ENCODE data around the gene IWS1. TPM values are rescaled to one million over a fixed set of nuclear protein-coding genes. Genes with fewer than 3 reads are reported as not detected.

IWS1 gene
- total RNA-seq, 1 experiment from 2014 or later: 46.6 TPM

GRCh38 chr2:127570282-127571250, 44.3 kb upstream of the IWS1 start:
- H3K27ac ChIP-seq (ENCODE audit: low read depth, low read length): no peak overlapping the region
- no peak overlapping the region for H3K4me2 ChIP-seq (ENCODE audit: low read length)
- no TSS peak for BruUV-seq (replicated peaks)
- DNase-seq (ENCODE audit: low read depth, low spot score) (no peak), ATAC-seq (no peak)
- ChIA-PET RAD21 (ENCODE audit: low non-redundant PET in 1 of 2, low total read pairs in 2 of 2, uncharacterized antibody in 2 of 2, unreplicated experiment in 2 of 2) (no interaction called here), CTCF (no interaction called here), POLR2A (no interaction called here)
- H3K9me2 ChIP-seq (ENCODE audit: insufficient read depth): no peaks in the 10 kb centered on the region
- H3K79me2 ChIP-seq (ENCODE audit: insufficient read depth, low read length): no peaks in the 10 kb centered on the region
- intact Hi-C loops (cut with micrococcal nuclease): no loop called here
- TF ChIP-seq JUND (IDR thresholded peaks at IDR 0.05) (no peak), MAX (IDR thresholded peaks at IDR 0.05) (no peak), ZBTB33 (IDR thresholded peaks at IDR 0.05; ENCODE audit: extremely low read depth, insufficient replicate concordance, low read length) (no peak), SRF (IDR thresholded peaks at IDR 0.05; ENCODE audit: low read depth) (no peak), TCF7L2 (IDR thresholded peaks at IDR 0.05; ENCODE audit: borderline replicate concordance, extremely low read depth, insufficient read depth, insufficient read length) (no peak), POLR2A (IDR thresholded peaks at IDR 0.05; ENCODE audit: borderline replicate concordance, extremely low read depth, insufficient read depth, insufficient read length) (no peak), EZH2 (IDR thresholded peaks at IDR 0.05) (no peak), SP1 (IDR thresholded peaks at IDR 0.05; ENCODE audit: low read depth) (no peak), POLR2AphosphoS5 (IDR thresholded peaks at IDR 0.05; ENCODE audit: low read depth, low read length) (no peak), ZNF274 (IDR thresholded peaks at IDR 0.05; ENCODE audit: low read depth, low read length) (no peak), YY1 (IDR thresholded peaks at IDR 0.05; ENCODE audit: extremely low read depth, insufficient replicate concordance, low read depth, low read length) (no peak), CTCF (IDR thresholded peaks at IDR 0.05 in 2 of 3, conservative IDR thresholded peaks at IDR 0.05 in 1 of 3; ENCODE audit: borderline replicate concordance in 1 of 3, insufficient read depth in 1 of 3, low read depth in 2 of 3, low read length in 2 of 3) (no peak), REST (IDR thresholded peaks at IDR 0.05; ENCODE audit: low read depth) (no peak), ZFX (IDR thresholded peaks at IDR 0.05) (no peak), EGR1 (IDR thresholded peaks at IDR 0.05; ENCODE audit: low read depth) (no peak)
- H3K9ac ChIP-seq (ENCODE audit: low read length): no peak overlapping the region
- H2AFZ ChIP-seq (ENCODE audit: low read depth, low read length, poor library complexity, severe bottlenecking): no peak overlapping the region
- H3K9me3 ChIP-seq (ENCODE audit: control insufficient read depth in 1 of 2, insufficient read depth in 1 of 2, low read depth in 1 of 2, low read length in 2 of 2): no peaks in the 10 kb centered on the region
- H3K27me3 ChIP-seq (ENCODE audit: insufficient read depth, low read length): no peaks in the 10 kb centered on the region
- H3K4me1 ChIP-seq (ENCODE audit: control insufficient read depth in 1 of 2, insufficient read depth in 2 of 2, low read length in 2 of 2): peaks cover 0 to 9% of the 10 kb centered on the region in 2 experiments; a peak in 2 of 4 replicates
- no peaks in the 10 kb centered on the region for H4K20me1 ChIP-seq (ENCODE audit: insufficient read depth)
- no peak overlapping the region for H3K4me3 ChIP-seq (replicated peaks in 1 of 2; ENCODE audit: low read depth in 1 of 2, low read length in 2 of 2)
- H3K36me3 ChIP-seq (ENCODE audit: control insufficient read depth in 1 of 2, insufficient read depth in 2 of 2, low read length in 2 of 2): no peaks in the 10 kb centered on the region

Measured in HCT116 (cell line).